Muscle layer of colon (tissue), 2 donors: Measurements from ENCODE around the gene GET4.
A peak's percentile ranks its signal among the peaks of the same experiment; 100 is the strongest.

ENCODE experiments used
- H3K27ac ChIP-seq: one replicate; pipeline ENCODE4 v1.7.0; 2013; ENCODE audit warnings: low read depth, mild to moderate bottlenecking, low read length, moderate library complexity
- H3K27me3 ChIP-seq, 2 donors: one replicate each; pipeline ENCODE4 v1.7.0; 2013; ENCODE audit warnings: low read length in 2 of 2, mild to moderate bottlenecking in 2 of 2; ENCODE audit not compliant: insufficient read depth in 2 of 2, control insufficient read depth in 1 of 2
- H3K36me3 ChIP-seq: one replicate; pipeline ENCODE4 v1.7.0; 2013; ENCODE audit warnings: mild to moderate bottlenecking, low read length; ENCODE audit not compliant: insufficient read depth
- H3K4me1 ChIP-seq: one replicate; pipeline ENCODE4 v1.7.0; 2013; ENCODE audit warnings: mild to moderate bottlenecking, low read length; ENCODE audit not compliant: insufficient read depth
- H3K4me3 ChIP-seq, 2 donors: one replicate each; pipeline ENCODE4 v1.7.0; 2013; ENCODE audit warnings: low read length in 2 of 2, low read depth in 1 of 2, mild to moderate bottlenecking in 1 of 2, moderate library complexity in 1 of 2
- H3K9ac ChIP-seq: one replicate; pipeline ENCODE4 v1.7.0; 2013; ENCODE audit warnings: low read length
- H3K9me3 ChIP-seq: one replicate; pipeline ENCODE4 v1.7.0; 2013; ENCODE audit warnings: mild to moderate bottlenecking, low read length
- donor health status: abdominal sarcoma.
- donor health status: Adenocarcinoma of cecum.

GET4 gene

DNA sequence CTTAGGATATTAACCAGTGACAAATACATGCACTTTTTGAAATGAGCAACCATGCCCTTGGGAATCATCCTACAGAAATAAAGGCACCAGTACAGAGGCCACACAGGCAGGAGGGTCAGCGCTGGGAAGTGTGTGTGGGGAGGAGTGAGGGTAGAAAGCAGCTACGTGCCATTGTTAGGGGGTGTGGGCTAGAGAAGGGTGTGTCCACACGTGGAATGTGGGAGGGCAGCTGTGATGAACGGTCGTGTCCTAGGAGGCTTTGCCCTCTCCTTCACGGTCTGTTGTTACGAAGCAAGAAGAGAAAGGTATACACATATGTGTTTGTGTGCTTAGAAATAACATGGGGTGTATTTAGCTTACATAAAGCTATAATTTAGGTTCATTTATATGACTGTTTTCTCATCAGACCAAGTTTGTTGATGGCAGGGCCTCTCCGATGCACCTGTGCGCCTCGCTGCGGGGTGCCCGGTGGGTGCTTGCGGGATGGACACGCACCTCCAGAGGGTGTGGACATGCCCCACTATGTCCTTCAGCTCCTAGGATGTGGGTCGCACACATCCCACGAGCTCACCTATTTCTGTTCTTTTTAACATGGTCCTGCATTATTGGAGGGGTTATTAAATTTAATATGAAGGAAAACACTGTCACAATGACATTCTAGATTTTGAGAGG lies 16.9 kb upstream of the GET4 start:
- no peaks in the 10 kb centered on the region for H3K9me3 ChIP-seq
- no peak overlapping the region for H3K27ac ChIP-seq
- H3K36me3 ChIP-seq: peaks cover 85% of the 10 kb centered on the region
- H3K27me3 ChIP-seq: no peaks in the 10 kb centered on the region
- no peak overlapping the region for H3K4me3 ChIP-seq
- H3K9ac ChIP-seq: no peak overlapping the region
- H3K4me1 ChIP-seq: no peaks in the 10 kb centered on the region

DNA sequence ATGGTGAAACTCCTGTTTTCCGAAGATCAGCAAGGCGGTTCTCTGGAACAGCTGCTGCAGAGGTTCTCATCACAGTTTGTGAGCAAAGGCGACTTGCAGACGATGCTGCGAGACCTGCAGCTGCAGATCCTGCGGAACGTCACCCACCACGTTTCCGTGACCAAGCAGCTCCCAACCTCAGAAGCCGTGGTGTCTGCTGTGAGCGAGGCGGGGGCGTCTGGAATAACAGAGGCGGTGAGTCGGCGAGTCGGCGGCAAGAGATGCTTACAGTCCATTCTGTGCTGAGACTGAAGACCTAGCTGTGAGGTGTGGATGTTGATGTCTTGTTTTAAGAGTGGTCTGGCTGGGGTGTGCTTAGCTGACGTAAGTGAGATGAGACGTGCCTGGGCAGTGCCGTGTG lies 16.2 kb upstream of the GET4 start:
- peaks cover 79% of the 10 kb centered on the region for H3K36me3 ChIP-seq
- H3K4me1 ChIP-seq: no peaks in the 10 kb centered on the region

DNA sequence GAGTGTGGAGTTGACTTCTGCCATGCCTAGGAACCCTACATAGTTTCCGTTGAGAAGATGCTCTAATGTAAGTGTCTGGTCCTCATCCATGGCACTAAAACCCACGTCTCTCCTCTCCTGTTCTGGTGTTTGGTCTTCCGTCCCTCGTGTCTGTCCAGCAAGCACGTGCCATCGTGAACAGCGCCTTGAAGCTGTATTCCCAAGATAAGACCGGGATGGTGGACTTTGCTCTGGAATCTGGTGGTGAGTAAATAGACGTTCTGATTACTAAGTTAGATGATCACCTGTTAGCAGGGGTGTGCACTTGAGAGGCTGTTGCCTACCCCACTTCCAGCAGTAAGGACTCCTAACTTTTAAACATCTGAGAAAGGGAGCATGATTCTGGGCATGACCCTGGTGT lies 15.1 kb upstream of the GET4 start:
- H3K9me3 ChIP-seq: no peaks in the 10 kb centered on the region
- H3K9ac ChIP-seq: no peak overlapping the region
- H3K4me1 ChIP-seq: no peaks in the 10 kb centered on the region
- H3K27ac ChIP-seq: no peak overlapping the region
- H3K4me3 ChIP-seq: no peak overlapping the region
- H3K36me3 ChIP-seq: peaks cover 77% of the 10 kb centered on the region
- H3K27me3 ChIP-seq: no peaks in the 10 kb centered on the region

More for the DNA sequence above, 16.2 kb upstream of the GET4 start:
- H3K27ac ChIP-seq: no peak overlapping the region
- no peaks in the 10 kb centered on the region for H3K27me3 ChIP-seq
- no peak overlapping the region for H3K9ac ChIP-seq
- no peaks in the 10 kb centered on the region for H3K9me3 ChIP-seq
- H3K4me3 ChIP-seq: no peak overlapping the region

DNA sequence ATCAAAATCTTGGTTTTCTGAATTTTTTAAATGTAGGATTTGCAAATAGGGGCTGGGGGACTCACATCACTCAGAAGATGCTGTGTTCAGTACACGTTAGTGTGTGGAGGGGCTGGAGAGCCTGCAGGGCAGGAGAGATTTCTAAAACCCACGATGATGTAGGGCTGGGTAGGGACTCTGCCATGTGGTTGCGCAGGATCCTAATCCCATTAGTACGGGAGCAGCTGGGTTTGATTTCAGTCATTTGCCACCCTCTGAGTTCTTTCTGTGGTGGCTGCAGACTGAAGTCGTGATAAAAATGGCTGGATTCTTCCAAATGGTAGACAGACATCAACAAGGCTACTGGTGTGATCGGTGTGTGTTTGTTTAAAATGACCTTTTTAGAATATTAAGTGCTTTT lies 14.2 kb upstream of the GET4 start:
- H3K36me3 ChIP-seq: peaks cover 69% of the 10 kb centered on the region
- no peak overlapping the region for H3K4me3 ChIP-seq

DNA sequence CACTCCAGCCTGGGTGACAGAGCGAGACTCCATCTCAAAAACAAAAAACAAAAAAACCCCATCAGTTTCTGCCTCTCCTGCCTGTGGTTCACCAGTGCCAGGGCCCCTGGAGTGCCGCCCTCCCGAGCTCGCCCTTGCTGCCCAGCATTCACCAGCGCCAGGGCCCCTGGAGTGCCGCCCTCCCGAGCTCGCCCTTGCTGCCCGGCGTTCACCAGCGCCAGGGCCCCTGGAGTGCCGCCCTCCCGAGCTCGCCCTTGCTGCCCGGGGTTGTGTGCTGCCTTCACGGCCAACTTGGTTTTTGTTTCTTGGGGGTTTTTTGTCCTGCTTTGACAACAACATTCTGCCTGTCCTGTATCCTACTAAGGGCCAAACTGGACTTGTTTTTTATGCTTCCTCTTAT lies 13.2 kb upstream of the GET4 start:
- H3K27ac ChIP-seq: no peak overlapping the region
- H3K9me3 ChIP-seq: no peaks in the 10 kb centered on the region
- H3K4me1 ChIP-seq: peaks cover 15% of the 10 kb centered on the region
- H3K36me3 ChIP-seq: peaks cover 62% of the 10 kb centered on the region
- no peaks in the 10 kb centered on the region for H3K27me3 ChIP-seq
- no peak overlapping the region for H3K4me3 ChIP-seq
- H3K9ac ChIP-seq: no peak overlapping the region

More for the DNA sequence above, 14.2 kb upstream of the GET4 start:
- no peaks in the 10 kb centered on the region for H3K9me3 ChIP-seq
- no peak overlapping the region for H3K9ac ChIP-seq
- no peak overlapping the region for H3K27ac ChIP-seq
- no peaks in the 10 kb centered on the region for H3K27me3 ChIP-seq
- H3K4me1 ChIP-seq: peaks cover 5% of the 10 kb centered on the region

DNA sequence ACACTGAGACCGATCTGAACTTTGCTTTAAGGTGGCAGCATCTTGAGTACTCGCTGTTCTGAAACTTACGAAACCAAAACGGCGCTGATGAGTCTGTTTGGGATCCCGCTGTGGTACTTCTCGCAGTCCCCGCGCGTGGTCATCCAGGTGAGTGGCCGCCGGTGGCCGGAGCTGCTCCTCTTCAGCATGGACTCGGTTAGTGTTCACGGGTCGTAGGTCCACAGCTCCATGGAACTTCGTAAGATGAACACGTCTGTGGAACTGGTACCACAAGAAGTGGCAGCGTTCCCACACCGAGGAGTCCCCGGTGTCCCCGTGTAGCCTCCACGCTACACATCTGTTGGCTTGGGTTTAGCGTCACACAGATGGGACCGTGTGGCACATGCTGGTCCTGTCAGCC lies 10.4 kb upstream of the GET4 start:
- Histone ChIP-seq H3K27ac (no peak overlapping the region), H3K27me3 (no peaks in the 10 kb centered on the region), H3K9me3 (no peaks in the 10 kb centered on the region), H3K36me3 (peaks cover 53% of the 10 kb centered on the region), H3K9ac (no peak overlapping the region), H3K4me3 (no peak overlapping the region), H3K4me1 (peaks cover 26% of the 10 kb centered on the region)

DNA sequence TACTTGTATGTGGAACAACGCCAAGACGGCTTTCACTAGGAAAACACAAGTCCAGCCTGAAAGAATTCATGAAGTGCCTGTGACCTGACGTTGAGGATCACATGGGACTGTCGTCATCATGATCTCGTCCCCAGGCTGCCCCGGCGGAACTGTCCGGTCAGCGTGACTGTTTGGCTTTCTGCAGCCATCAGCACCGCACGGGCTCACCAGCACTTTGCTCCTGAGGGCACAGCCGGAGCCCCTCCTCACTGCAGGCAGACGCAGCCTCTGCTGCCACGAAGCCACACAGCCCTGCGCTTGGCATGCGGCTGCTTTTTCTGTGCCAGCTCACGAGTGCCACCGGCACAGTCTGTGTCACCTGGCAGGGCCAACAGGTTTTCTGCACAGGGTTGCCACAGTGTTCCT lies 9.4 kb upstream of the GET4 start:
- no peaks in the 10 kb centered on the region for H3K9me3 ChIP-seq
- peak overlapping the region in 1 of 2 donors; percentile 19 for H3K4me3 ChIP-seq
- H3K27me3 ChIP-seq: no peaks in the 10 kb centered on the region
- H3K4me1 ChIP-seq: peaks cover 26% of the 10 kb centered on the region
- H3K36me3 ChIP-seq: peaks cover 53% of the 10 kb centered on the region
- peak overlapping the region; percentile 83 for H3K27ac ChIP-seq
- H3K9ac ChIP-seq: peak overlapping the region; percentile 23

DNA sequence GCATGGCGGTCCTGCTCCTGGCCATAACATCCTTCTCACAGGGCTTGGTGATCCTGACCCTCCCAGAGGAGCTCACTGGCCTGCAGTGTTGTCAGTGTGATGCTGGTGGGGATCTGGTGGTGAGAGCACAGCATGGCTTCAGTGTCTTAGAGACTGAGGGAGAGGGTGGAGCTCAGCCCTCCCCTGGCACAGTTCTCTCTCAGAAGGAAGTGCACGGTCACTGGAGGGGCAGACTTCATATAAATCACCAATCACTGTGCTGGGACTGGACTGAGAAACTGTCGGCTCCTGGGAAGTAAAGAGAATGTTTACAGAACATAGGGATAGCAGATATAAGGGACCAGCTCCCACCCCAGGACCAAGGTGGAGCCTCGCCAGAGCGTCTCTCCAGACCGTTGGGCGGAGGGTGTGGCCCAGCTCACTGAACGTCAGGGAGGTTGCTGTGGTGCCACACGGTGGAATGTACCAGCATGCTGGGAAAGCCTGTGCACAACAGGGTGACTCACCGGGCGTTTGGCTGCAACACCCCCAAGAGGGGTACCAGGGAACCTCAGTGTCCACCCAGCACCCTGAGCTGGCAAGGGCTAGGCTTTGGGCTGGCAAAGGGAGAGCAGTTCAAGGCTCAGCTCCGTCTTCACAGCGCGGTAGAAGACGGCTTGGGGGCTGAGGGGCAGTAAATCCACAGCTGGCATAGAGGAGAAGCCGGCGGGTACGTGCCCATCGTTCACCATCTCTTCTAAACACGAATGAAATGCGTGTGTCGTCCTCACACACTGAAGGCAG lies 8.8 kb upstream of the GET4 start:
- peaks cover 26% of the 10 kb centered on the region for H3K4me1 ChIP-seq
- H3K9me3 ChIP-seq: no peaks in the 10 kb centered on the region
- no peaks in the 10 kb centered on the region for H3K27me3 ChIP-seq
- peak overlapping the region; percentile 83 for H3K27ac ChIP-seq
- peak overlapping the region in 1 of 2 donors; percentile 19 for H3K4me3 ChIP-seq
- H3K9ac ChIP-seq: peak overlapping the region; percentile 23
- H3K36me3 ChIP-seq: peaks cover 53% of the 10 kb centered on the region

DNA sequence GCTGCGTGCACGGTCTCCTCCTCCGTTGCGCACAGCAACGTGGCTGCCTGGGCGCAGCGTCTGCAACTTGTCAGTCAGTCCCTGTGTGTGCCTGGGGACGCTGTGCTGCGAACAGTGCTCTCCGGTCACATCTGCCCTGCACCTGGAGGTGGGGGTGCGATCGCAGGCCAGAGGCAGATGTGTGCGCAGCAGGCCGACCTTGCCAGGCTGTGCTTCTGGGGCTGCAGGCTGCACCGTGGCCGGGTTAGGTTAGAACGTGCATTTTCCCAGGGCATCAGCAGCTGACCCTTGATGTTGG lies 8.2 kb upstream of the GET4 start:
- Histone ChIP-seq H3K9me3 (no peaks in the 10 kb centered on the region), H3K27me3 (no peaks in the 10 kb centered on the region), H3K4me1 (peaks cover 32% of the 10 kb centered on the region), H3K9ac (peak overlapping the region; percentile 21), H3K36me3 (peaks cover 57% of the 10 kb centered on the region), H3K27ac (peak overlapping the region; percentile 83), H3K4me3 (no peak overlapping the region)

DNA sequence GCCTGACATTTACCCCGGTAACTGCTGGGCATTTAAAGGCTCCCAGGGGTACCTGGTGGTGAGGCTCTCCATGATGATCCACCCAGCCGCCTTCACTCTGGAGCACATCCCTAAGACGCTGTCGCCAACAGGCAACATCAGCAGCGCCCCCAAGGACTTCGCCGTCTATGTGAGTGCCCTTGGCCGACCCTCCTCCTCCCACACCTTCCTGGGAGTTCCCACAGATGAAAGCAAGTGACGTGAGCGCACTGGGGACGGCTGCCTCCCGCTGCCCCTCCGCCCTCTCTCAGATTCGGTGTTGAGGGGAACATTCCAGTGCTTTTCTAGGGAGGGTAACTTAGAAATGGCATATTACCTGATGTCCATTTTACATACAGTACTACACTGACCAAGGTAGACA lies 7.0 kb upstream of the GET4 start:
- Histone ChIP-seq H3K4me1 (peaks cover 44% of the 10 kb centered on the region), H3K9me3 (no peaks in the 10 kb centered on the region), H3K27ac (no peak overlapping the region)

DNA sequence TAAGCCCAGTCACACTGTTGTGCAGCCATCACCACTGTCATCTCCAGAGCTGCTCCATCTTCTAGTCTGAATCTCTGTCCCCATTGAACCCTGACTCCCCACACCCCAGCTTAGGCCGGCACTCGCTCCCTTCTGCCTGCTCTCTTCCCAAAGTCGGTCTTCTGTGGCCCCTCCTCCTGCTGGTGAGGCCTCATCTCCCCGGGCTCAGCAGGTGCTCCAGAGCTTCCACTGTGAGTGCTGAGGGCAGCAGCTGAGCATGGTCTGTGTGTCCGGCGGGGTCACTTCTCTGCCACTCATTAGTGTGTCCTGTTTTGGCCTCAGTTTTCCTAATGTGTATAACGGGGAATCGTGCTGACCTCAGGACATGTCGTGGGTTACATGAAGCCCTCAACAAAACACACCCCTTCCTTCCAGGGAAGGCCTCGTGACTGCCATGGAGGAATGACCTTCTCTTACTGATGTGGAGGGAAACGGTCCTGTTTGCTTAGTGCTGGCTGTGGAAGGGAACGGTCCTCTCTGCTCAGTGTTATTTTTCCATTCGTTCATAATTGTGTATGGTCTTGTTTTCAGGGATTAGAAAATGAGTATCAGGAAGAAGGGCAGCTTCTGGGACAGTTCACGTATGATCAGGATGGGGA lies 4.3 kb upstream of the GET4 start:
- no peaks in the 10 kb centered on the region for H3K27me3 ChIP-seq
- peaks cover 46% of the 10 kb centered on the region for H3K36me3 ChIP-seq
- no peak overlapping the region for H3K9ac ChIP-seq
- H3K4me3 ChIP-seq: no peak overlapping the region
- no peaks in the 10 kb centered on the region for H3K9me3 ChIP-seq
- peak overlapping the region; percentile 31 for H3K27ac ChIP-seq
- H3K4me1 ChIP-seq: peaks cover 52% of the 10 kb centered on the region

More for the DNA sequence above, 7.0 kb upstream of the GET4 start:
- H3K4me3 ChIP-seq: no peak overlapping the region
- H3K36me3 ChIP-seq: peaks cover 56% of the 10 kb centered on the region
- H3K27me3 ChIP-seq: no peaks in the 10 kb centered on the region
- no peak overlapping the region for H3K9ac ChIP-seq
